Mesenchymal stem cell (in vitro differentiated cells and primary cell): Measurements from ENCODE around the gene GCNA.
"Not testable (repeated sequence)": the region's sequence is repeated elsewhere in the genome, so short reads cannot be mapped to it uniquely, and the experiment has no call there.

Source experiments
- DNase-seq: peaks from one replicate; pipeline ENCODE4 v3.0.0-alpha.2; 2013
- H2AFZ ChIP-seq: one replicate; pipeline ENCODE4 v1.6.1; 2013; ENCODE audit warnings: low read depth, mild to moderate bottlenecking, control low read depth, inconsistent platforms, low read length, moderate library complexity
- H2AK5ac ChIP-seq: 2 replicates; pipeline ENCODE4 v1.6.1; 2013; ENCODE audit warnings: low read length, moderate library complexity, mild to moderate bottlenecking, inconsistent platforms; ENCODE audit not compliant: severe bottlenecking
- H2BK120ac ChIP-seq: one replicate; pipeline ENCODE4 v1.6.1; 2013; ENCODE audit warnings: low read depth, mild to moderate bottlenecking, inconsistent platforms, low read length, moderate library complexity
- H2BK12ac ChIP-seq, 2 experiments: one replicate each; pipeline ENCODE4 v1.6.1; 2013; ENCODE audit warnings: inconsistent platforms in 2 of 2, low read length in 2 of 2, mild to moderate bottlenecking in 2 of 2, moderate library complexity in 2 of 2, control low read depth in 1 of 2
- H2BK15ac ChIP-seq: one replicate; pipeline ENCODE4 v1.6.1; 2013; ENCODE audit warnings: mild to moderate bottlenecking, low read depth, inconsistent platforms; ENCODE audit not compliant: poor library complexity, severe bottlenecking
- H2BK5ac ChIP-seq: 2 replicates; pipeline ENCODE4 v1.6.1; 2013; ENCODE audit warnings: low read depth, mild to moderate bottlenecking, low read length, control low read depth, inconsistent platforms; ENCODE audit not compliant: poor library complexity, severe bottlenecking
- H3K14ac ChIP-seq, 2 experiments: one replicate each; pipeline ENCODE4 v1.6.1; 2013; ENCODE audit warnings: inconsistent platforms in 2 of 2, low read length in 2 of 2, control low read depth in 1 of 2, mild to moderate bottlenecking in 1 of 2, moderate library complexity in 1 of 2
- H3K18ac ChIP-seq, 2 experiments: one replicate each; pipeline ENCODE4 v1.6.1; 2013; ENCODE audit warnings: inconsistent platforms in 2 of 2, low read length in 2 of 2, control low read depth in 1 of 2, low read depth in 1 of 2, mild to moderate bottlenecking in 1 of 2
- H3K23ac ChIP-seq, 2 experiments: one replicate each; pipeline ENCODE4 v1.6.1; 2013; ENCODE audit warnings: inconsistent platforms in 2 of 2, low read length in 2 of 2, mild to moderate bottlenecking in 2 of 2, moderate library complexity in 2 of 2, control low read depth in 1 of 2
- H3K27ac ChIP-seq: 2 replicates; pipeline ENCODE4 v1.5.1; 2013; ENCODE audit warnings: mild to moderate bottlenecking, moderate library complexity, low read length, control low read depth, inconsistent platforms; ENCODE audit not compliant: poor library complexity, severe bottlenecking
- H3K27me3 ChIP-seq, 2 experiments: 2 replicates each; pipeline versions ENCODE4 v1.6.1 to v1.7.0; 2013; ENCODE audit warnings: low read length in 2 of 2, mild to moderate bottlenecking in 2 of 2, moderate library complexity in 2 of 2, control low read depth in 1 of 2, inconsistent platforms in 1 of 2; ENCODE audit not compliant: control insufficient read depth in 1 of 2, insufficient read depth in 1 of 2
- H3K36me3 ChIP-seq, 2 experiments: 2 replicates each; pipeline versions ENCODE4 v1.6.1 to v1.7.0; 2013; ENCODE audit warnings: low read length in 2 of 2, control low read depth in 1 of 2, inconsistent platforms in 1 of 2, low read depth in 1 of 2, mild to moderate bottlenecking in 1 of 2; ENCODE audit not compliant: insufficient read depth in 2 of 2, control insufficient read depth in 1 of 2
- H3K4ac ChIP-seq, 2 experiments: one replicate each; pipeline ENCODE4 v1.6.1; 2013; ENCODE audit warnings: inconsistent platforms in 2 of 2, low read length in 2 of 2, mild to moderate bottlenecking in 2 of 2, moderate library complexity in 2 of 2, control low read depth in 1 of 2, low read depth in 1 of 2
- H3K4me1 ChIP-seq: 2 replicates; pipeline ENCODE4 v1.6.1; 2013; ENCODE audit warnings: low read depth, low read length, control low read depth; ENCODE audit not compliant: control insufficient read depth, insufficient read depth
- H3K4me2 ChIP-seq: 2 replicates; pipeline ENCODE4 v1.6.1; 2013; ENCODE audit warnings: low read length, mild to moderate bottlenecking, inconsistent platforms; ENCODE audit not compliant: poor library complexity, severe bottlenecking
- H3K4me3 ChIP-seq, 2 experiments: 2 replicates each; pipeline versions ENCODE4 v1.5.1 to v1.7.0; 2013; ENCODE audit warnings: low read length in 2 of 2, mild to moderate bottlenecking in 2 of 2, control low read depth in 1 of 2, low read depth in 1 of 2; ENCODE audit not compliant: insufficient read depth in 1 of 2
- H3K79me1 ChIP-seq: replicated peaks from 2 replicates; pipeline ENCODE4 v1.6.1; 2013; ENCODE audit warnings: mild to moderate bottlenecking, control low read depth, low read length, inconsistent platforms; ENCODE audit not compliant: poor library complexity, severe bottlenecking
- H3K9ac ChIP-seq: 2 replicates; pipeline ENCODE4 v1.7.0; 2013; ENCODE audit warnings: mild to moderate bottlenecking, low read length, moderate library complexity
- H3K9me3 ChIP-seq: 2 replicates; pipeline ENCODE4 v1.7.0; 2013; ENCODE audit warnings: mild to moderate bottlenecking, low read length; ENCODE audit not compliant: control insufficient read depth
- H4K8ac ChIP-seq: one replicate; pipeline ENCODE4 v1.6.1; 2013; ENCODE audit warnings: inconsistent platforms, mild to moderate bottlenecking, low read length, moderate library complexity
- H4K91ac ChIP-seq: one replicate; pipeline ENCODE4 v1.6.1; 2013; ENCODE audit warnings: mild to moderate bottlenecking, low read length, inconsistent platforms
- WGBS: methylation state at CpG from one replicate; pipeline ENCODE4 v1.1.7; 2013; ENCODE audit warnings: mixed read lengths; 5-methylcytosine and 5-hydroxymethylcytosine counted together

GCNA gene

DNA sequence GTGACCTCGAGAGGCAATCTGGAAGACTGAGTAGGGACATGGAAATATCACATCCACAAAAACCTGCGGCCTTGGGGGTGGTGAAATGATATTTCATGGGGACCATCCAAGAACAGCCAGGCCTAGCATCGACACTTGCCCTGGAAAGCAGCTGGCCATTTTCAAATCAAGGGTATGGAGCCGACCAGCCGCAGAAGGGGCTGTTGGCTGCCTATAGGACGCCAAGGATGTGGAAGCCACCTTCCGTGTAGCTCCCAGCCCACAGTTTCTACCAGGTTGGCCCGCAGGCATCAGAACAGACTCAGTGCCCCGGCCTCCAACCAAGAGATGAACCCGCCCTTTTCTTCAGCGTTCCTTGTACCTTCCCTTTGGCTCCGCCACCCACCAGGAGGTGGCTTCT is 83.7 kb downstream of the GCNA start:
- no peak overlapping the region for H2BK15ac ChIP-seq
- H4K91ac ChIP-seq = no peak overlapping the region
- H3K4me1 ChIP-seq = no peaks in the 10 kb centered on the region
- no peak overlapping the region for H3K18ac ChIP-seq
- no peak overlapping the region for H2BK120ac ChIP-seq
- H3K9me3 ChIP-seq = peaks cover 4% of the 10 kb centered on the region
- no peak overlapping the region for H2BK5ac ChIP-seq
- no peaks in the 10 kb centered on the region for H3K79me1 ChIP-seq
- no peak overlapping the region for H3K4me3 ChIP-seq
- no peak overlapping the region for H2AFZ ChIP-seq
- no peak overlapping the region for H4K8ac ChIP-seq
- no peak overlapping the region for H3K23ac ChIP-seq
- 94% methylated on average over 11 of the region's 12 CpGs for WGBS
- H3K27me3 ChIP-seq = peaks cover 0 to 30% of the 10 kb centered on the region in 2 experiments
- no peak overlapping the region for H3K14ac ChIP-seq
- H2BK12ac ChIP-seq = no peak overlapping the region
- no peak for DNase-seq
- no peak overlapping the region for H3K4me2 ChIP-seq
- H3K36me3 ChIP-seq = no peaks in the 10 kb centered on the region
- H3K4ac ChIP-seq = no peak overlapping the region
- H3K27ac ChIP-seq = no peak overlapping the region
- H2AK5ac ChIP-seq = no peak overlapping the region
- no peak overlapping the region for H3K9ac ChIP-seq

DNA sequence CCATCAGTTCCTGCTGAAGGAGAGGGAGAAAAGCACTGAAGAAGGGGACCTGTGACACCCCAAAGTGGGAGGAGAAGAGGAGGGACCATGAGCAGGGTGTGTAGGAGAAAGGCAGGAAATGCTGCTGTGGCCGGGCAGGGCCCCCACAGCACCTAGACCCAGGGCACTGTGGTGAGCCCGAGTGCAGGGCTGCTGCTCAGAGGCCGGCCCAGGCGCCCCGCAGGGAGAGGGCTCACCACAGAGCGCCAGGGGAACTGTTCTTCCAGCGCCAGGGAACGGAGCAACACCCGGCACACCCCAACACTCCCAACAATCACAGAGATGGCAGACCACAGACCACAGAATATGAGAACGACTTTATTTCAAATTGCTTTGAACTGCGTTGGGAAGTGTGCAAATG is 84.4 kb downstream of the GCNA start:
- not testable (repeated sequence) for H2BK12ac ChIP-seq, H2AK5ac ChIP-seq
- WGBS = no CpG with 5 or more reads among the region's 11 CpGs

More for the DNA sequence above, 84.4 kb downstream of the GCNA start:
- H3K79me1 ChIP-seq, H3K27ac ChIP-seq, H2AFZ ChIP-seq, H3K14ac ChIP-seq, H3K36me3 ChIP-seq, H3K23ac ChIP-seq, H2BK120ac ChIP-seq, H4K91ac ChIP-seq, DNase-seq, H2BK5ac ChIP-seq, H3K18ac ChIP-seq, H3K4ac ChIP-seq, H2BK15ac ChIP-seq, H3K9ac ChIP-seq, H3K9me3 ChIP-seq, H3K4me3 ChIP-seq, H4K8ac ChIP-seq, H3K4me2 ChIP-seq, H3K4me1 ChIP-seq: not testable (repeated sequence)
- H3K27me3 ChIP-seq = peaks cover 0 to 27% of the 10 kb centered on the region in 2 experiments
